ENCODE measurements around the gene KIAA1958. TPM values are rescaled to one million over a fixed set of nuclear protein-coding genes. Genes with fewer than 3 reads are reported as not detected.
A peak's percentile ranks its signal among the peaks of the same experiment; 100 is the strongest.

The KIAA1958 gene
- total RNA-seq, 1 donor from 2014 or later: 2.0 TPM

DNA sequence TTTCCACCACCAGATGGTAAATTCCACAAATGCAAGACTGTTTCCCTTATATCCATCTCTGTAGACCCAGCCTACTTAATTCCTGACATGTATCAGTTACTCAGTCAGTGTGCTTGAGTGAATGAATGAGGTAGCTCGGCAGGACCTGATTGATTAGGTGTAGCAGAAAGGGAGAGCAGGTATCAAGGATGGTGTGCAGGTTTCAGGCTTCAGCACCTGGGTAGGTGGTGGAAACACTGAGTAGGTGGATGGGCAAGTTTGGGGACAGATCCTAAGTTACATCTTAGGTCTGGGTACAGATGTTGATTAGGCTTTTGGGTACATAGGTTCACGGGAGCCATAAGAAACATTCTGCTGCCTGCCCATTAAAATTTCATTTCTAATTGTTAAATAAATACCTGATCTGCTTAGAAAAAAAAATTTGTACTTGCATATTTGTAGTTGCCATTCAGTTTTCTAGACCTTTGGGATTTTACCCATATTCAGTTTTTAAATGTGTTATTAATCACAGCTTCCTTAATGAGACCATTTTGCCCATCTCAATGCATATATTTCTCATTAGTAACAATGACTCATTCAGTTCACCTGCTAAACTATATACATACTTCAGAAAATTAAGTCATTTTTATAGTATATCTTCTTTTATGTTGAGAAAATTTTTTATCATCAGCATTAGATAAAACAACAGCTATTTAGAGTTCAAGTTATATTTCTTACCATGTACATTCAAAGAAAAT lies 119.5 kb downstream of the KIAA1958 start:
- DNase-seq: no peak

DNA sequence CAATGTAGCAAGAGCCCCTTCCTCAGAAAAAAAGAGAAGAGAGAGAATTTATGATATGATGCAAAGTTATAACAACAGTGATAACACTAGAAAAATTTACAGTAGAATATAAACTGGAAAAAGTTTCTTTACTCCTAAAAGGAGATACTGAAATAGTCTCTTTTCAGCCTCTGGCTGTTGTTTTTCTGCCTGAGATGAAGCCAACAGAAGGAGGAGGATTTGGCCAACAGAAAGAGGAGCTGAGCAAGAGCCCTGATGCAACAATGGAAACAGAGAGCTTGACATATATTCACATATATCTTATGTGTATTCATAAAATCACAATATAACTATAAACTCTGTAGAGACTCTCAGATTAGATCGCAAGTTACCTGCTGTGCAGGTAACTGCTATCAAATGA lies 122.2 kb downstream of the KIAA1958 start:
- DNase-seq: no peak

DNA sequence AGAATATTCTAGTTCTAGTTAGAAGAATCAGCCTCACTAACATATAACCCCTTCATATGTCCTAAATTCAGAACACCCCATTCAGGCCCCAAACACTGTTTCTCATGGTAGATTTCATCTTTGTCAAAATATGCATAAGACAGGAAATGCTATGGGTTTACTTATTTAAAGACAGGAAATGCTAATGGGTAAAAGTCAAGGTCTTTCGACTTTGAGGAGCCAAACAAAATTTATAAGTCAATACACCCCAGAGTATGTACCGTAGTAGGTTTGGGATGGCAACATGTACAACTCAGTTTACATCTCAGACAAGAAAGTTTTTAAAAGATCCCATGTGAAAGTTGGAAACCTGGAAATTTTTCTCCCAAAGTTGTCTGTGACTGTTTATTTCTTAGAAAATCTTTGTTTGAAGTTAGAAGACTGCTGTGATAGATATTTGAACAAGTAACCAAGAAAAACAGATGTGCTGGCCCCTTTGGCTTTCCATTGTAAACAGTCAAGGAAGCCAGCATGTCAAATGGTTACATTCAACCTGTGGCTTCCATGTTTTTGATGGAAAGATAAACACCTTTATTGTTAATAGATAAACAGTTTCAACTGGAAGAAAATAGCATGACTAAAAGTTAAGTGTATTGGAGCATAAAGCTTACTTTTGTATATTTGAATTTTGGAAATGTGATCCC lies 129.1 kb downstream of the KIAA1958 start:
- DNase-seq: no peak

DNA sequence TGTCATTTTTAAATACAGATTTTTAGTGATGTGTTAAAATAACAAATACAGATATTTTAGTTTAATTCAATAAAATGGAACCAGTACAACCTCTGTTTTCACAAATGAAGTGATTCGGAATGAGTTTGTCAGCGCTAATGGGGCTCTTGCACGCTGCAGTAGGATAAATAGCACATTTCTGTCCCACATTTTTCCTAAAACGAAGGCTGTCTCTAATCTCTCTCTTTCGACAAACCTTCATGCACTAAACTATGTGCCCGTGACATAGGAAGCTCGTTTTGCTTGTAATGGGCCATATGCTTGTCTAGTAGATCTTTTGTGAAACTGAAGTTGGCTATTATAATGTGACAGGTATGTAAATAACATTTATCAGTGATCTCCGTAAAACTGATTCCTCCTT lies 130.7 kb downstream of the KIAA1958 start:
- no peak for DNase-seq

DNA sequence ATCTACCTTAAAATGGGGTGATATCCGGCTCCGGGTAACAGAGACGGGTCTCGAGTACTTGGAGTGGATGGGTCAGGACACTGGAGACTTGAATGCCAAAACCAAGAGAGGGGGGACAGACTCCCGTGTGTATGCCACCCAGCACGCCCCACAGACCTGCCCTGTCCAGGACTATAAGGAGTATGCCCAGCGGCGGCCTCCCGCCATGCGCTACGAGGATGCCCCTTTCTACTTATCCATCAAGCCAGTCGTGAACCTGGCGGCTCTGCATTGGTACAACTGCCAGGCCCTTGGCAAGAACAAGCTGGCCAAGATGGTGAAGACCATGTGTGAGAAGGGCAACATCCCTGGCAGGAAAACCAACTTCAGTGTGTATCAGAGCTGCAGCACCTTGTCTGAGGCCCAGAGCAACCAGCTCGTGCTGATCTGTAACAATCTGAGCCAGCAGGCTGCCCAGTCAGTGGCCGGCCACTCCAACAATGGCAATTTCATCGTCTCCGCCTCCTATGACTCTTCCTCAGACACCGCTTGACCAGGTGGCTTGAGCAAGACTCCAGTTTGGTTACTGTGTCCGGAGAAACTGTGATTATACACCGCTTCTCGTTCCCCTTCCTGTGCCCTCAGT lies 131.9 kb downstream of the KIAA1958 start:
- no peak for DNase-seq

DNA sequence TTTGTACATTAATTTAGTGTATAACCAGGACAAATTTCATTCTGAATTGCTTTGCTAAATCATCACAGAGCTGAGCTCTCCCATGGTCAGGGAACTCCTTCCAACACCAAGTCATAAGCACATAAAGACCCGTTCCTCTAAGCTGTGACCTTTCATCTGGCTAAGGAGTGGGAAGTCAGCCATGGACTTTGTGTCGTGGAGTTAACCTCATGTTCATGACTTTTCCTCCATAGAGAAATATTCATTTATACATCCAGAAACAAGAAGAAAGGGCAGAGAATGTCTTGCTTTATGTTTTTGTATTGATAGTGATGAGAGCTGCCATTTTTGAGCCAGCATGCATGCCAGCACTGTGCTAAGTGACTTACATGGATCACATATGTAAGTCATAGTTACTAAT lies 133.8 kb downstream of the KIAA1958 start:
- DNase-seq: no peak

DNA sequence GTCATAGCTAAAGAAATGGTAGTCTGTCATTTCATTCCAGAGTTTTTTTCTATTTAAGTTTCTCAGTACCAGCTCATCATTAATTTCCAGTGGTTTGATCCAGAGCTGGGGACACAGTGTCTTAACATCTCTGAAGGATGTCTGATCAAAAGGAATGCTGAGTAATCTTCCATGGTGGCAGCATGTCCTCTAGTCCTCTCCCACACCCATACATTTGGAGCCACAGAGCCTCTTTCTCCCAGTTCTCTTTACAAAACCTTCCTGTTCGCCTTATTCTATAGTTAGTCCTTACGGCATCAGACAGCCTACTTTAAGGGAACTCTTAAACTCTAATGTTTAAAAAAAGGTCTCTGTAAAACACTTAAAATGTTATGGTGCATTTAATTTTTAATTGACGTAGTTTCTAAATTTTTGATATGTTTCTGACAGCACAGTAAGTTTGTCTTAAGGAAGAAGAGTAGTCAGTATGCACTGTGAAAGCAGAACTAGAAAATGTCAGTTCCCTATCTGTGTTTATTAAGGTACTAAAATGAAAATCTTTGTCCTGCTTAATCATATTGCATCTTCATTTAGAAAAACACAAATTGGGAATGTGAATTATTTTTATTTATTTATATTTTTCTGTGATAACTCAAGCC lies 134.5 kb downstream of the KIAA1958 start:
- no peak for DNase-seq

DNA sequence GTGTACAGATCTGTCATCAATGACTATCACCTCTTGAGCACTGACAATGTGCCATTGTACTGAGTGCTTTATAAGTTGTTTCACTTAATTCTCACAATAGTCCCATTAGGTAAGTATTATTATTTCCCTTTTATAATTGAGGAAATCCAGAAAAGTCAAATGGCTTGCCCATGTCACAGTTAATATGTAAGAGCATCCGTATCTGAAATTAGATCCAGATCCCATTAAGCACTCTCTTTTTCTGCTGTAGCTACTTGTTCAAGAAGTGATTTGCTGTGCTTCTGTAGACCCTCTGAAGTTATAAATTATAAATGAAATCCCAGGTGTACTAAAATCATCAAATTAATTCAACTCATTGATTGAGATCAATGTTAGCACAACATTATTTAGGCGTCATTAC lies 136.6 kb downstream of the KIAA1958 start:
- DNase-seq: no peak

DNA sequence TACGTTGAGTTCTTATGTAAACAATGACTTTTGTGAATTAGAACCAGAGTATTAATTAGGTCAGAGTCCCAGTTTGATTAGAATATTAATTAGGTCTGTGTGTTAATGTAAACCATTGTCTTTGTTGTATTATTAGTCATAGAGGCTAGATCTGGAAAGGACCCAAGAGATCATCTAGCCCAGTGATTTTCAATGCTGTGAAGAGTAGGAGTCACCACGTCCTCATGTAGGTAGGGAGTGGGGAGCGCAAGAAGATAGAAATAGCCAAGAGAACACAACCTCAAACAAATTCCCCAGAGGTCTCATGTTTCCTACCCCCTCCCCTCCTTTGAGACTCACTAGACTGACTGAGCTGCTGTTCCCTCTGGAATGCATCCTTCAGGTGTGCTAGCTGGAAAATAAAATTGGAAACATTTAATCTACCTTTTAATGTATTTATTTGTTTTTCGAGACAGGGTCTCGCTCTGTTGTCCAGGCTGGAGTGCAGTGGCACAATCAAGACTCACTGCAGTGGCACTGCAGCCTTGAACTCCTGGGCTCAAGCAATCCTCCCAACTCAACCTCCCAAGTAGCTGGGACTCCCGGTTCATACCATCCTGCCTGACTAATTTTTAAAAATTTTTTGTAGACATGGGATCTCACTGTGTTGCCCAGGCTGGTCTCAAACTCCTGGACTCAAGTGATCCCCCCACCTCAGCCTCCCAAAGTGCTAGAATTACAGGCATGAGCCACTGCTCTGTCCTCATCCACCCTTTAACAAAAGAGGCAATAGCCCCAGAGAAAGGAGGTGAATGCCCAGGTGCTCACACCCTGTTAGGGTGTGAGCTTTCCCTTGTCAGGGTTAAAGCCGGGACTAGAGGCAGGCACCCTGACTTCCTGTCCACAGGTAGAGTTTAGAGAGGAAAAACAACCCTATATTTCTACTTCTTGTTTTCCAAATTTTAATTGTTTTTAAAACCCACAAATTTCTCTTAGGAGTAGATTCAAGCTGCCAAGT lies 138.4 kb downstream of the KIAA1958 start:
- no peak for DNase-seq

DNA sequence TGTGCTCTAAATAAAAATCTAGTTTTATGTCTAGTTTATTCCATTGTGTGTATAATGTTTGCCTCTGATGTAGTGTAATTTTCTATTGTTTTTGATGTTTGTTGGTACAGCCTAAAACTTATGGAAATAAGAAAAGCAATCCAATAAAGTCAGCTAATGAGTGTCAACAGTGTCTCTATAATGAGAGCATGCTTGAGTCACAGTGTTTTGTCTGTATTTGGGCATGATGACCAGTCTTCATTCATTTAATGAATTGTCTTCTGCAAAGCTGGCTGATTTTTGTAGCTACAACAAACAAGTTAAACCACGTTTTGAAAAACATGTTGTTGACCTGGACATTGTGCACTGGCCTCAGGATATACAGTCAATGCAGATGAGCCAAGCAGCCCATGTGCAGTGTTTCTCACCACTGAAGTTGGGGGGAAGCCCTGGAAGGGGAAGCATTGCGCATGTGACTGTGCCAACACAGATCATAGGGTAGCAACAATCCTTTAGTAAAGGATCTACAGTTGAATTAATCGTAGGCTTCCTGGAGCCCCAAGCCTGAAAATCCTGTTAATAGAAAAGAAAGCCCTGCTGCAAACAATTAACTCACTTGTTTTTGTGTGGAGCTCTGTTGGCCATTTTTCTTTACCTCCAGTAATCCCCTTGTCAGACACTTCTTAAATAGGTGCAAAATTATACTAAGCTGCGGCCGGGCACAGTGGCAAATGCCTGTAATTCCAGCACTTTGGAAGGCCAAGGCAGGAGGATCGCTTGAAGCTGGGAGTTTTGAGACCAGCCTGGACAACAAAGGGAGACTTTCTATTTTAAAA lies 143.3 kb downstream of the KIAA1958 start:
- no peak for DNase-seq

DNA sequence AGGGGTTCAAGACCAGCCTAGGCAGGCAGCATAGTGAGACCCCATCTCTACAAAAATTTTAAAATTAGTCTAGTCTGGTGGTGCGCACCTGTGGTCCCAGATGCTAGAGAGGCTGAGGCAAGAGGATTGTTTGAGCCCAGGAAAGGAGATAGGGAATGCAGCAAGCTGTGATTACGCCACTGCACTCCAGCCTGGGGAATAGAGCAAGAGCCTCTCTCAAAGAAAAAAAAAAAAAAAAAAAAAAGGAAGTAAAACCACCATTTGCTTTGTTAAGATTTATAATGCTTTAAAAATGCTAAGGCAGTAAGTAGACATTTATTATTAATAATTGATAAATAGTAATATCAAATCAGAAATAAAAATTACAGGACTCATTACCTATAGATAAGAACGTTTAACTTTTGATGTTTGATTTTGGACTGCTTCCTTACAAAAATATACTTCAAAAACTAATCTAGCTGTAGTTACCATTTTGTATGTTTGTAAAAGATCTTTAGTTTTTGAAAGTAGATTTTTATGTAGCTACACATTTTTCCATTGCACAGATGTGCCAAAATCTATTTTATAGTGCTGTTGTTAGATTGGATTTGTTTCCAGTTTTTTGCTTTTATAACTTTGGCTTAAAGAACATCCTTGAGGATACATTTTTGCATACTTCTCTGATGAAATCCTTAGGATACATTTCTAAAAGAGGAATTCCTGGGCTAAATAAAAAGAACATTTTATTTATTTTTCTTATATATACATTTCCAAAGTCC lies 144.9 kb downstream of the KIAA1958 start:
- no peak for DNase-seq

DNA sequence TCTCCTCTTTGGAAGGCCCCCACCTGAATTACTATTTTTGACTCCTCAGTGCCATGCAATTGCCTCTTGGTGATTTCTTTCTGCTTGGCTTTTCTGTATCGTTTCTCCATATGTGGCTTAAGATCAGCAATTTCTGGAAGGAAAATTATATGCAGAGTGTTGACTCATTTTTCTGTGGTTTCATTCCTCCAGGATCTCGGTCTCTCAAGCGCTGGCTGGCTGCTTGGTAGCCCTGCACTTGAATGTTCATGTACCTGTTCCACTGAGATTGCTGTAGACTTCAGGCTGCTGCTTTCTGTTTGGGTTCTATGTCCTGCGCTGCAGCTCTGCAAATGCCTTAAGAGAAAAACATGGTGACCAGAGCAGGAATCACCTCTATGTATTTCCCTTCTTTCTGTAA lies 153.7 kb downstream of the KIAA1958 start:
- no peak for DNase-seq

DNA sequence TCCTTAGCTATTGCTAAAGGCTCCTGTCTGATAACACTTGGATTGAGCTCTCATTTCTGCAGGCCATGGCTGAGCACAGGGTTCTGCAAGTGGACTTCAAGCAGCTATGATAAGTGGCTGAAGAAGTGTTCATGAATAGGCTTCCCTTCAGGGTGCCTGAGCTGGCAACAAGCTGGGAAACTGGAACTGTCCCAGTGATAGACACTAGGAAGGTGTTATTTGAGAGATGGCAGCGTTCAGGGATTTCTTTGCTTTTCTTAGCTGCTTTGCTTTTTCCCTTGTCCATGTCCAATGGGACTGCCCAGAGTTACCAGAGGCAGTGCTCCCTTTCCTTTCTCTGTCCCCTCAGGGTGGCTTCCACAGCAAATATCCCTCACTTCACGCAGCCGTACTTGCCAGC lies 155.5 kb downstream of the KIAA1958 start:
- DNase-seq: no peak

DNA sequence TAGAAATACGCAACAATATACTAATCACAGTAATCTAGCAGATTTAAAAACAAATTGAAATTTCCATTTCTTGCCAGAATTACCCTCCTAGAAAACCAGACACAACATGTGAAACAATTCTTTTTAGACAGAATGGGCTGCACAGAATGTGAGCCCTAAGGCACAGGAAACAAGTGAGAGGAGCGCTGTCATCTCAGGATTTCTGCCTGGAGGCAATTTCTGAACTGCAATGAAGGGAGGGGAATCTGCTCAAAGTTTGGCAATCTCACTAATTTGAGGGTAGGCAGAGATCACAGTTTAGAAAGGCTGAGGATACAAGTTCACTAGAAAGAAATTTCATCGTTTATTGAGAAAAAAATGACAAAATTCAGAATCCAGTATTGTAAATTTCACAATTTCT lies 161.0 kb downstream of the KIAA1958 start:
- no peak for DNase-seq

DNA sequence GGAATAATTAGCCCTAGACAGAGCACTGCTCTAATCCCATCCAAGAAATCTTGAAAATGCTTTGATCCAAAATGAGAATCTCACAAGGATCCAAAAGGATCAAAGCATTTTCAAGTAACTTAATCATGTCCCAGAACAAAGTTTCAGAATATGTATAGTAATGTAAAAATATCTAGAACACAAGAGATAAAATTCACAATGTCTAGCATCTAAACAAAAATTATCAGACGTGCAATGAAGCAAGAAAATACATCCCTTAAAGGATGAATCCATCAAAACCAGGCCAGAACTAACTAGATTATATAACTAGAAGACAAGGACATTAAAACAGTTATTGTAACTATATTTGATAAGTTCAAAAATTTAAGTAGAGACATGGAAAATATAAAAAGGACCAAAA lies 162.0 kb downstream of the KIAA1958 start:
- DNase-seq: no peak

DNA sequence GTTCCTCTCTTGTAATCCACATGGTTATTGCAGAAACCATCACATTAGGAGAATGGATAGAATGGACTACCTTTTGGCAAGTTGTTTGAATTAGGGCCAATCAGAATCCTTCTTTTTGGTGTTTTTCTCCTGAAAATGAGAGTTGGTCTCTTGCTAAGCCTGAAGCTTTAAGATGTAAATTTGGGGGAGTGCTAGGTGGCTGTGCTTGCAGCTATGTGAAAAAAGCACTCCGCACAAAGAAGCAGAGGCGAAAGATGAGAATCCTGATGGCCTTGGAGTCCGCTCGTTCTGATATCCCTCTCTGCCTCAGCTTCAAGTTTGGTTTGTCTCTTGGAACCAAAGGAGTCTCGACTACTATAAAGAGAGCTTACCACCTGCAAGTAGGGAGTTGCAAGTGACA lies 167.7 kb downstream of the KIAA1958 start:
- DNase-seq: no peak

DNA sequence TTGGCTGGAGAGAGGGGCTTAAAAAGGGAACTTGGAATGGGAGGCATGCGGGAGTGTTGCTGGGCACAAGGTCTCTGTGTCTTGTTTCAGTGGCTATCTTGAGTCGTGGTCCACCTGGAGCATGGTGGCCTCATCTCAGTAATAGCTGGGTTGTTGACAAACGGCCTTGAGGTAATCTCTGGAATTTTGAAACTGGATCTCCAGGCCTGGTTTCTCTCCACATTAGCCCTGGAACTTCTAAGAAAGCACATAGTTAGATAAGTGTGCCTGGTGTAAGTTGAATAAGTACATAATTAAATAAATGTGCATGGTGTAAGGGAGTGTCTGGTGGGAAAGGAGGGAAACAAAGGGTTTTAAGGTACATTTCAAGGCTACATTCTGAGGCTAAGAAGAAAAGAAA lies 169.0 kb downstream of the KIAA1958 start:
- DNase-seq: no peak

DNA sequence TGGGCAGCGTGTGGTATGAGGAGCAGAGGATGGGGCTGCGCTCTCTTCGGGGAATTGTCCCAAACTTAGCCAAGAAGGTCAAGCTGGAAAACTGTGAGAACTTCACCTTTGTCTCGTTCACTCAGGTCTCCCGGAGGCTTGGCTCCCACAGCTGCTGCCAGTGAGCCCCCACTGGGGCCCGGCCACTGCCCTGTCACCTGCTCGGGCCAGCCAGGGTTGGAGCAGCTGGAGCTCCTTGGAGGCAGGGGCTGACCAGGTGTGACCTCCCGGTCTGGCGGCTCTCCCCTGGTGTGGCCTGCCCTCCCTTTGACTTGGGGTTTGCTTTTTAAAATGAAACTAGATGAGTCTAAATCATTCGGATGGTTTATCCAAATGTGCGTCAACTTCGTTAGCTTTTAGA lies 173.3 kb downstream of the KIAA1958 start:
- no peak for DNase-seq

DNA sequence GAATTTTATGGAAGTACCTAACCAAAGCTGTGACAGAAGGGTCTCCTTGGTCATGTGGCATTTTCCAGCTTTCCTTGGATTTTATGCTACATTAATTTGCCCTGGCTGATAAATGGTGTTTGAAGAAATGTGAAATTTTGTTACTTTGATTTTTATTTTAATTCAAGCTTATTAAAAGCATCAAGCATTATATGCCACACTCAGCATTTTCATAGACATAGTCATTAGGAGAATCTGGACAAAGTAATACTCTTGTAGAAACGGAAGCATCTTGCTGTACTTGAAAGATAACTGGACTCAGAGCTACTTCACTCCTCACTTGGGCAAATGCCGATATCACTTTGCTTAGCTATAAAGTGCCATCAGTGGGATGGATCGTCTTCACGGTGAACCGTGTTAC lies 177.1 kb downstream of the KIAA1958 start:
- no peak for DNase-seq

DNA sequence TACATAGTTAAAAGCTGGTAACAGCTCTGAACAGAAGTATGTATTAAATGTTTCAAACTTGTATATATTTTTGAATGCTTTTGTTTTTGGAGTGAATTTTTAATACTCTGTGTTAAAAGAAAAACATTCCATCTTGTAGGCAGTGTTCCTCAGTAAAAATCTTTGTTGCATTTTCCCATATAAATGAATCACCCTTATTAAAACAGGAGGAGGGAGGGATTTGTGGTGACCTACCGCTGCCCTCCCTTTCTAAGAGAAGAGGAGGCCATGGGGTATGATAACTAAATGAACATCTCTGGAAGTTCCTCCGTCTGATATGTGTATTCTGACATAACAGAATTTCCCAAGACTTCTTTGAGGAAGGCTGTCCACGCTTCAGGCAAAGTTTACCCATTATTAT lies 177.9 kb downstream of the KIAA1958 start:
- DNase-seq: no peak

DNA sequence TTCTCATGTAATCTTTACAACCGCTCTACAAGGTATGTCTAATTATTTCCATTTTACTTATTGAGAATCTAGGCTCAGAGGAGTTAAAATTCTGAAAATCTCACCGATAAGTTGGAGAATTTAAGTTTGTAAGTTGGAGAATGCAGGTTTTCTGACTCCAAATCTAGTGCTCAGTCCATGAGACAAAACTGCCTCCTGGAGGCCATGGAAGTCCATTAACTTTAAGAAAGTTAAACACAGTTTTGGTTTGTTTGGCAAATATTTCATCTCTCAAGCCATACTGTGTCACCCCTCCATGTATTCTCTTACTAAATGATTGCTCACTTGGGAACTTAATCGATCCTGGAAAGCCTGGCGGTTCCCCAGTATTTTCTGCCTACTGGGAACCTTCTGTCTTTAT lies 178.7 kb downstream of the KIAA1958 start:
- peak; percentile 28 for DNase-seq

Data from dermis blood vessel endothelial cell (primary cell).